ENCODE measurements around the gene E4F1.
"Not testable (repeated sequence)": the region's sequence is repeated elsewhere in the genome, so short reads cannot be mapped to it uniquely, and the experiment has no call there.

Gene E4F1

DNA sequence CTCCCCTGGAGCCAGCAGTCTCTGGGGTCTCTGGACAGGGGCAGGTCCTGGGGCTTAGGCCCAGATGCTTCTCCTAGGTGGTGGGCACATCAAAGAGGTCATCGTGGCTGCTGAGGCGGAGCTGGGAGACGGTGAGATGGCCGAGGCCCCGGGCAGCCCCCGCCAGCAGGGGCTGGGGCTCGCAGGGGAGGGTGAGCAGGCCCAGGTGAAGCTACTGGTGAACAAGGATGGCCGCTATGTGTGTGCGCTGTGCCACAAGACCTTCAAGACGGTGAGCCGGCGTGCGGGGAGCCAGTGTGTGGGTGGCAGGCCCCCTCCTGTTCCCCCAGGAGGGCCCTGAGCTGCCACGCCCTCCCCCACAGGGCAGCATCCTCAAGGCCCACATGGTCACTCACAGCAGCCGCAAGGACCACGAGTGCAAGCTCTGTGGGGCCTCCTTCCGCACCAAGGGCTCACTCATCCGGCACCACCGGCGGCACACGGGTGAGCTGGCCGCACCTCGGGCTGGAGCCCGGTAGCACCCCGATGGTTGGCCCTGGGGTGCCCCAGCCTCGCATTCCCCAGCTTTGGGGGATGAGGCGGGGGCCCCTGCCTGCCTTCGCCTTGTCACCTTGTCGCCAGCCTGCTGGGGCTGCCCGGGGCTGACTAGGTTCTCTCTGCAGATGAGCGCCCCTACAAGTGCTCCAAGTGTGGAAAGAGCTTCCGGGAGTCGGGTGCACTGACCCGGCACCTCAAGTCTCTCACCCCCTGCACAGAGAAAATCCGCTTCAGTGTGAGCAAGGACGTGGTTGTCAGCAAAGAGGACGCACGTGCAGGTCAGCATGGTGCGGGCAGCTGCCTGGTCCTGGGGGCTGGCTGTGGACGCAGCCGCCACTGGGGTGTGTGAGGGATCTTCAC is 9.0 kb downstream of the E4F1 start:
- no peak for DNase-seq

DNA sequence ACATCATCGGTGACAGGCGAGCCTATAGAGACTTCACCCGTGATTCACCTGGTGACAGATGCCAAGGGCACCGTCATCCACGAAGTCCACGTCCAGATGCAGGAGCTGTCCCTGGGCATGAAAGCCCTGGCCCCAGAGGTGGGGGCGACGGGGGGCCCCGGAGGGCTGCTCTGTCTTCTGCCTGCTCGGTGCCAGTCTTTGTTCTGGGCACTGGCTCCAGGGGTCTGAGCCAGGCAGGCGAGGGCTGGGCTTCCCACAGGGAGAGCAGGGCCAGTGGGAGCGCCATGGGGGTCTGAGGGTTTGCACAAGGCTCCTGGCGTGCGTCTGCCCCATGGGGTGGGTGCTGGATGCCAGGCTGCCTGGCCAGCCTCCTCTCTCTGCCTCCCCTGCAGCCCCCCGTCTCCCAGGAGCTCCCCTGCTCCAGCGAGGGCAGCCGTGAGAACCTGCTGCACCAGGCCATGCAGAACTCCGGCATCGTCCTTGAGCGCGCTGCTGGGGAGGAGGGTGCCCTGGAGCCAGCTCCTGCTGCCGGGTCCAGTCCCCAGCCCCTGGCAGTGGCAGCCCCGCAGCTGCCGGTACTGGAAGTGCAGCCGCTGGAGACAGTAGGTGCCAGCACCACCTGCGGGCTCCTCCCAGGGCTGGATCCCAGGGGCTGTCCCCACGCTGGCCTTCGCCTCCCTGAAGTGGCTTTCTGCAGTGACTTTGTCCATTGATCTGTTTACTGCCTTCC is 9.8 kb downstream of the E4F1 start:
- DNase-seq = no peak

DNA sequence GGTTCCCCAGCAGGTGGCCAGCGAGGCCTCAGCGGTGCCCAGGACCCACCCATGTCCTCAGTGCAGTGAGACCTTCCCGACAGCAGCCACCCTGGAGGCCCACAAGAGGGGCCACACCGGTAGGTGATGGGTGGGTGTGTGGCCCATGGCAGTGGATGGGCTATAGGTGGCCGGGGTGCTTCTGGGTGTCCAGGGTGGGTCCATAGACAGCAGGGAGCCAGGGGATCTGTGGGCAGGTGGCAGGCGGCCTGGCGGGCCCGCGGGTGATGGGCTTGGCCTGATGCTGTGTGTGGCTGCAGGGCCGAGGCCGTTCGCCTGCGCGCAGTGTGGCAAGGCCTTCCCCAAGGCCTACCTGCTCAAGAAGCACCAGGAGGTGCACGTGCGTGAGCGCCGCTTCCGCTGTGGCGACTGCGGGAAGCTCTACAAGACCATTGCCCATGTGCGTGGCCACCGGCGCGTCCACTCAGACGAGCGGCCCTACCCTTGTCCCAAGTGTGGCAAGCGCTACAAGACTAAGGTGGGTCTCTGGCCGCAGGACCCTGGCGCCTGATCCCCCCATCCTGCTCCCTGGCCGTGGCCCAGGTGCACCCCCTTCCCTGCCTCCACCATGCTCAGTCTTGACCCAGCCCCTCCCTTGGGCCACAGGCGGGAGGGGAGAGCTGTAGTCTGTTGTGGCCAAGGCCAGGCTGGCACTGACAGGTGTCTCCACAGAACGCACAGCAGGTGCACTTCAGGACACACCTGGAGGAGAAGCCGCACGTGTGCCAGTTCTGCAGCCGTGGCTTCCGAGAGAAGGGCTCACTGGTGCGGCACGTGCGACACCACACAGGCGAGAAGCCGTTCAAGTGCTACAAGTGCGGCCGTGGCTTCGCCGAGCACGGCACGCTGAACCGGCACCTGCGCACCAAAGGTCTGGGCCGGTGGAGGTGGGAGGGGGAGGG is 10.8 kb downstream of the E4F1 start:
- no peak for DNase-seq

DNA sequence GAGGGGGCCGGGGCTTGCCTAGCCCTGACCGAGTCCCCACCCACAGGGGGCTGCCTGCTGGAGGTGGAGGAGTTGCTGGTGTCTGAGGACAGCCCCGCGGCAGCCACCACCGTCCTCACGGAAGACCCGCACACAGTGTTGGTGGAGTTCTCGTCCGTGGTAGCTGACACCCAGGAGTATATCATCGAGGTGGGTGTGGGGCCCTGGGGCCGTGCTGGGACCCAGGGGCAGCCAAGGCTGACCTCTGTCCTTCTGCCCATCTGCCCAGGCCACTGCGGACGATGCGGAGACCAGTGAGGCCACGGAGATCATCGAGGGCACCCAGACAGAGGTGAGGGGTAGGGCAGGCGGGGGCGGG is 11.4 kb downstream of the E4F1 start:
- DNase-seq = no peak

DNA sequence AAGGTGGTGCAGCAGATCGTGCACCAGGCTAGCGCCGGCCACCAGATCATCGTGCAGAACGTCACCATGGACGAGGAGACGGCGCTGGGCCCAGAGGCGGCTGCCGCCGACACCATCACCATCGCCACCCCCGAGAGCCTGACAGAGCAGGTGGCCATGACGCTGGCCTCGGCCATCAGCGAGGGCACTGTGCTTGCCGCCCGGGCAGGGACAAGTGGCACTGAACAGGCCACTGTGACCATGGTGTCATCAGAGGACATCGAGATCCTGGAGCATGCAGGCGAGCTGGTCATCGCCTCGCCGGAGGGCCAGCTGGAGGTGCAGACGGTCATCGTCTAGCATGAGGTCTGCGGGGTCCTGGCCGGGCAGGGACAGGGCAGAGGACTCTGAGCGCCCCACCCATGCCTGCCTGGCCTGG is 11.9 kb downstream of the E4F1 start:
- DNase-seq = no peak

DNA sequence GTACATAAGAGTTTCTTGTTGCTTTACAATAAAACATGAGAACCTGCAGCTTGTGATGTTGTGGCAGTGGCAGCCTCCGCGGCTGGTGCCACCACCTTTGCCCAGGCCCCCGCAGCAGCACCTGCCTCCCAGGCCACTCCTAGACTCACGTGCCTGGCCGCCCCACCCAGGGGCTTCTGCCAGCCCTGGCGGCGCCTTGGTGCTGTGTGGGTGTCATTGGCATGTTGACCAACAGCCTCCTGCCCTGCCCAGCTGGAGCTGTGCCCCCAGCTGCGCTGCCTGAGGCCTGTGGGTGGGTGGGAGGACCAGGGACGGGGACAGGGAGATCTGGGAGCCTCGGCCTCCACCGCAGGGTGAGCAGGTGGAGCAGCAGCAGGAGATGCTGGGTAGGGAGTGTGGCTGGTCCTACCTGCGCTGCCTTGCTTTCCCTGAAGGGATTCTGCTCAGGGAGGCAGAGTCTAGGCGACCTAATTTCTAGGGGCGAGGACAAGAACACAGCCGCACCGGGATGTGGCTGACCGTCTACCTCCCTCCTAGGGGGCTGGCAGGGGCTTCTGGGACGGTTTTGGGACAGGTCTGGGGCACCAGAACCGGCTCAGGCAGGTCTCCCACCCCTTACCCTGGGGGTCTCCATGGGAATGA is 12.4 kb downstream of the E4F1 start:
- DNase-seq = no peak

DNA sequence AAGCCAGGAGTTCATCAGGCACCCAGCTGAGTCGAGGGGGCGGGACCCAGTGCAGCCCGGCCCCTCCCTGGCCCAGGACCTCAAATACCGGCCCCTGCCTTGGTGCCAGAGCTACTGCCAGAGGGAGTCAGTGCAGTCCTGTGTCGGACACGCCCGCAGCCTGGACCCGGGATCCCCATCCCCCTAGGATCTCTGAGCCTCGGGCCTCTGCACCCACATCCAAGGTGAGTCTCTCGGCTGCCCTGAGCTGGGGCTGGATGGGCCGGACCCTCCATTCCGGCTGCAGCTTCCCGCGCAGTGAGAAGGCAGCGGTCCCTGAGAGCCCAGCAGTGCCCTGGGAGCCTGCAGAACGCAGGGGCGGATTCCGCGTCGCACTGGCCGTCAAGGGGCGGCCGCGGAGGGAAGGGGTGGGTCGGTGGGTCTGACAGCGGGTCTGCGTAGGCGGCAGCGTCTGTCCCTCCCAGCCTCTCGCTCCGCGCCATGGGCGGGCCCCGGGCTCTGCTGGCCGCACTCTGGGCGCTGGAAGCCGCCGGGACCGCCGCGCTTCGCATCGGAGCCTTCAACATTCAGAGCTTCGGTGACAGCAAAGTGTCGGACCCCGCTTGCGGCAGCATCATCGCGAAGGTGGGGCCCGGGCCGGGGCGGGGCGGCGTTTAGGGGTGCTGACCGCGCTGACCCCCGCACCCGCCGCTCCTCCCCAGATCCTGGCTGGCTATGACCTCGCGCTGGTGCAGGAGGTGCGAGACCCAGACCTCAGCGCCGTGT is 13.1 kb downstream of the E4F1 start, which contains the start of gene DNASE1L2:
Gene DNASE1L2, plus strand, starts transcription at position 108 of the 765 bp plus-strand sequence. Its CDS starts 373 bp downstream, at position 481.
- DNase-seq = no peak

DNA sequence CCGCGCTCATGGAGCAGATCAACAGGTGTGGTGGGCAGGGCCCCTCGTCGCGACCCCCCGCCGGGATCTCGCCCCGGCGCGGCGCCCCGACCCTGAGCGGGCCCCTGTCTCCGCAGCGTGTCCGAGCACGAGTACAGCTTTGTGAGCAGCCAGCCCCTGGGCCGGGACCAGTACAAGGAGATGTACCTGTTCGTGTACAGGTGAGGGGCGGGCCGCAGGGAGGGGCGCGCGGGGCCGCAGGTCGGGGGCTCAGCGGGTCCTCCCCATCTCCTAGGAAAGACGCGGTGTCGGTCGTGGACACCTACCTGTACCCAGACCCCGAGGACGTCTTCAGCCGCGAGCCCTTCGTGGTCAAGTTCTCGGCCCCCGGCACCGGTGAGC is 13.7 kb downstream of the E4F1 start:
- no peak for DNase-seq

DNA sequence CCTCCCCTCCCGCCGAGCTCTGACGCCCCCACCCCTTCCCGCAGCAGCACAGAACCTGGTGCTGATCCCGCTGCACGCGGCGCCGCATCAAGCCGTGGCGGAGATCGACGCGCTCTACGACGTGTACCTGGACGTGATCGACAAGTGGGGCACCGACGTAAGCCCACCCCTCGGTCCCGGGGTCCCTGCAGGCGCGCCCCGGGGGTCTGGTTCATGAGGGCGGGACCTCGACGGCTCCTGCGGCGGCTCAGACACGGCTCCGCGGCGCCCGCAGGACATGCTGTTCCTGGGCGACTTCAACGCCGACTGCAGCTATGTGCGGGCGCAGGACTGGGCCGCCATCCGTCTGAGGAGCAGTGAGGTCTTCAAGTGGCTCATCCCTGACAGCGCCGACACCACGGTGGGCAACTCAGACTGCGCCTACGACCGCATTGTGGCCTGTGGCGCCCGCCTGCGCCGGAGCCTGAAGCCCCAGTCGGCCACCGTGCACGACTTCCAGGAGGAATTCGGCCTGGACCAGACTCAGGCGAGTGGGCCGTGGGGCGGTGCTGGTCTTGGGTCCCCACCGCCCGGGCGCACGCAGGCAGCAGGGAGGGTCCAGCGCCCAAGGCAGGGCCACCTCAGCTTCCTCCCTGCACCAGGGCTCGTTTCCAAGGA is 14.2 kb downstream of the E4F1 start:
- no peak for DNase-seq

DNA sequence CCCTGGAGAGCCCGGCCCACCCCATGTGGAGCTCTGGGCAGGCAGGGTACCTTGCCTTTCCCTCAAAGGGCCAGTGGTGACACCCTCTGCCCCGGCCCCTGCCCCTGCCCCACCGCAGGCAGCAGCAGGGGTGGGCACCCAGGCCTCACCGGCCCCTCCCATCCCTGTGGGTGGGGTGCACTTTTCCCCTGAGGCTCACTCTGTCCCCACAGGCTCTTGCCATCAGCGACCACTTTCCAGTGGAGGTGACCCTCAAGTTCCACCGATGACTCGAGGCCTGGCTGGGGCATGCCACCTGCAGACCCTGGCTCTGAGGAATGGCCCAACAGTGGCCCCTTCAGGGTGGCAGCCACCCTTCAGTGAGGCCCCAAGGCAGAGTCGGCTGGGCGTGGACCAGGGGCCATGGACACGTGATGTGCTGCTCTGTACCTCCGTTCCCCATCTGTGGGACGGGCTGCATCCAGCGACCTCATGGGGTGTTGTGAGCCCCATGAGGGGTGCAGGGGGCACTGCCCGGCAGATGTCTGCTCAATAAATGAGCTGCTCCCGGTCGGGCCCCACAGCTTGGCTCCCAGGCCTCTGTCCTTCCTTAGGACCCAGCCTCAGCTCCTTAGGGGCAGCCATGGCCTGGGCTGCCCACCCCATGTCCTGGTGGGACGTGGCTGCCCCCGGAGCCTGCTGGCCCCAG is 14.9 kb downstream of the E4F1 start:
- DNase-seq = no peak

DNA sequence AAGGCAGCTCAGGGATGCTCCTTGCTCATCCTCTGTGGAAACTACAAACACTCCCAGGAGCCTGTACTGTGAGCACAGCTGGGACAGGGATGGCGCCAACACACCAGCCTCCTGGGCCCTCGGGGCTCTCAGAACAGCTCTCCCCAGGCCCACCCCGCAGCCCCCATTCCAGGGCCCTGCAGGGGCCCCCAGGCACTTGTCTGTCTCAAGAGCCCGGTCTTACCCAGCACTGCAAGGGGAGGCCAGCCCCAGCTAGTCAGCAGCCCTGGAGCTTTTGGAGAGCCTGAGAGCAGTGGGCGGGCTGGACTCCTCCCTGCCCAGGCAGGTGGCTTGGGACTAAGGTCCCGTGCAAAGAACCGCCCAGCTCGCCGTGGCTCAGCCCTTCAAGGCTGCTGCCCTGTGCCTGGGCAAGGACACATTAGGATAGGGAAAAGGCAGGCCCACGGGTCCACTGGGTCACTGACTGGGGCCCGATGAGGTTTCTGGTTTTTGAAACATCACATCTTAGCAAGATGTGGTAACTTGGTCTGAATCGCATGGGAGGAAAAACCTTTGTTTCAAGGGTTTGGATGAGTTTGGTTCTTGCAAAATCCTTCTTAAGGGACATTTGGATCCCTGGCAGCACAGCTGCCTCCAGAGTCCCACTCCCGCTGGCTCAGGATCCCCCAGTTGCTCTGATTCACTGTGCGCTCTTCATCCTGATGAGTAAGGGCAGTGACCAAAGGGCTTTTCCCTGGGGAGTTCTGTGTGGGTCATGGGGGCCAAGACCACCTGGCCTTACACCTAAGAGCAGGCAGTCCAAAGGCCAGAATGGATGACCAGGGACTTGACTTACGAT is 15.7 kb downstream of the E4F1 start:
- no peak for DNase-seq

DNA sequence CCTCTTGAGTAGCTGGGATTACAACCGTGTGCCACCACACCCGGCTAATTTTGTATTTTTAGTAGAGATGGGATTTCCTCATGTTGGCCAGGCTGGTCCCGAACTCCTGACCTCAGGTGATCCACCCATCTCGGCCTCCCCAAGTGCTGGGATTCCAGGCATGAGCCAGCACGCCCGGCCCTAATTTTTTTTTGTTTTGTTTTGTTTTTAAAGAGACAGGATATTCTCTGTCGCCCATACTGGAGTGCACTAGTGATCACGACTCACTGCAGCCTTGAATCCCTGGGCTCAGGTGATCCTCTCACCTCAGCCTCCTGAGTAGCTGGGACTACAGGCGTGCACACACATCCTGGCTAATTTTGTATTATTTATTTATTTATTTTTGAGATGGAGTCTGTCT is 16.9 kb downstream of the E4F1 start:
- not testable (repeated sequence) for DNase-seq

DNA sequence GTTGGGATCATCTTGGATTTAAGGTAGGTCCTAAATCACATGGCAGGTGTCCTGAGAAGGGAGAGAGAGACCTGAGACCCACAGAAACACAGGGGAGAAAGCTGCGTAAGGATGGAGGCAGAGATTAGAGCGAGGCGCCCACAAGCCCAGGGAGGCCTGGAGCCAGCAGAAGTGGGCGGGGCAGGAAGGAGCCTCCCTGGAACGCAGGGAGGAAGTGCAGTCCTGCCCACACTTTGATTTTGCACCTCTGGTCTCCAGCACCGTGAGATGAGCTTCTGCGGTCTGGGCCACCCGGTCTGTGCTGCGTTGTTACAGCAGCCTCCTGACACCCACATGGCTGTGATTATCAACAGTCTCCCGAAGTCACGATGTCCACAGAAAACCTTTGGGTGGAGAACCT is 19.2 kb downstream of the E4F1 start:
- no peak for DNase-seq

DNA sequence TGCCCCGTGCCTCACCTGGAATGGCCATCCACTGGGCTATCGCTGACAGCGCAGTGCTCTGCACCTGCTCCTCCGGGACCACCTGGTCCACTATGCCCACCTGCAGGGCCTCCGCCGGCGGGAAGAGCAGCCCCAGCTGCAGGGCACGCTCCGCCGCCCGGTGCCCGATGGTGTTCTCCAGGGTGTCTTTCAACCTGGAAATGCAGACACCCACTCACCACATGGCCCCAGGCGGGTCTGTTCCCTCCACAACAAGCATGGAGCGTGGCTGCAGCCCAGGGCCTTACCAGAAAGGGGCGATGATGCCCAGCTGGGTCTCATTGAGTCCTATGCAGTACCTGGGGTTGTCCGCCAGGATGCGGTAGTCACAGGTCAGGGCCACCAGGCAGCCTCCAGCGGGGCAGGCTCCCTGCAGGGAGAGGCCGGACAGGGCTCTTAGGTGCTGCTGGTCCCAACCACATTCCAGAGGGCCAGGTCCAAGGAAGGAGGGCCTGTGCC is 19.7 kb downstream of the E4F1 start:
- no peak for DNase-seq

DNA sequence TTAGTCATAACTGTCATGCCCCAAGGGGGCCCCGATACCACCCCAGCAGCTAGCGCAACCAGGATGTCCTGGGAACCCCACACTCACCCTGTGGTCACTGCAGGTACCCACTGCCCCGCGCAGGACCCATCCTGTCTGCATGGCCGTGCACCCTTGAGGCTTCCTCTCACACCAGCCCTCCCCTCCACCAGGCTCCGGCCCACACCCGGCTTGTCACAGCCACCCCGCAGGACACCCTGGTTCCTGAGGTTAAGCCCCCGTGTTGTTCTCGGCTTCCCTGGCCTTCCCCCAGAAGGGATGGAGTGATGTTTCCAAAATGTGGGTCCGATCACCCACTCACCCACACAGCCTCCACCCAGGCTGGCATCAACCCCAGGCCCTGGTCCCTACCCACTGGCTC is 20.4 kb downstream of the E4F1 start:
- DNase-seq = no peak

DNA sequence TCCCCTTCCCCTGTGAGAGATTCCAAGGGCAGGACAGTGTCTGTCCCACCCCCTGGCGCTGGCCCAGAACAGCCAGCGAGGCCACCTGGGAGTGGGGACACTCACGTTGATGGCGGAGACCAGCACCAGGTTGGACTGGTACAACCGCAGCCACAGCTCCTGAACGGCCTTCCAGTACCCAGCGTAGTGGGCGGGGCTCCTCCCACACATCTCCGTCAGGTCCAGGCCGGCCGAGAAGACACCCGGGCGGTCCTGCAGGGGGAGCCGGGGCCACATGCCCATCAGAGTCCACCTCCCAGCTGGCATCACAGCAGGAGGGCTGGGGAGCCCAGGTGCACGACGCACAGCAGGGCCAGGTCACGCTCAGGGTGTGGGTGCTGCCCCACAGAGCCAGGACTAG is 20.9 kb downstream of the E4F1 start:
- no peak for DNase-seq

DNA sequence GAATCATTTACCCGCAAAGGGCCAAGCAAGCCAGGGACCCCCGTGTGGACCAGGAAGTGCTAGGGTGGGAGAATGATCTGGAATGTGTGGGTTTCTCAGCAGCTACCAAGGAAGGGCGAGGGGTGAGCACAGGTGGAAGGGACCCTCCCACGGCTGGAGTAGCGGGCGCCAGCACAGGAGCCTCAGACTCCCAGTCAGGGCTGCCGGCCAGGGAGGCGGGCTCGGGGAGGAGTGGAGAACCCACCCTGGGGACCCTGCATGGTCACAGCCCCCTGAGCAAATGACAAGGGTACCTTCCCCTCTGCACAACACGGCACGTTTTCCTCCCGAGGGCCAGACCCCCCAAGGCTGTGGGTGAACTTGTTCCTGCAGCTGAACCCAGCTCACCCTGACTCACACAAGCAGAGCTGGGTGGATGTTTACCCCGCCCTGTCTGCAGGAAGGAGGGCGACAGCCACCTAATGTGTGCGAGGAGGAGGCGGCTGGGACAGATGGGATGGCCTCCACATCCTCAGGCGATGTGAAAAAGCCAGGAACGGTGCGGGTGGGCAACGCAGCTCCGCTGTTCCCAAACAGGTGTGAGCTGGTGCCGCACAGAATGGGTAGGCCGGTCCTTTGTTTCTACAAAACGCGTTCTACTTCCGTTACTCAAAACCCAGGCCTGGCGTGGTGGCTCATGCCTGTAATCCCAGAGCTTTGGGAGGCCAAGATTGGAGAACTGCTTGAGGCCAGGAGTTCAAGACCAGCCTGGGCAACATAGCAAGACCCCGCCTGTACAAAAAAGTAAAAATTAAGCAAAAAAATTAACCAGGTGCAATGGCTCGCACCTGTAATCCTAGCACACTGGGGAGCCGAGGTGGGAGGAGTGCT is 21.8 kb downstream of the E4F1 start:
- no peak for DNase-seq

DNA sequence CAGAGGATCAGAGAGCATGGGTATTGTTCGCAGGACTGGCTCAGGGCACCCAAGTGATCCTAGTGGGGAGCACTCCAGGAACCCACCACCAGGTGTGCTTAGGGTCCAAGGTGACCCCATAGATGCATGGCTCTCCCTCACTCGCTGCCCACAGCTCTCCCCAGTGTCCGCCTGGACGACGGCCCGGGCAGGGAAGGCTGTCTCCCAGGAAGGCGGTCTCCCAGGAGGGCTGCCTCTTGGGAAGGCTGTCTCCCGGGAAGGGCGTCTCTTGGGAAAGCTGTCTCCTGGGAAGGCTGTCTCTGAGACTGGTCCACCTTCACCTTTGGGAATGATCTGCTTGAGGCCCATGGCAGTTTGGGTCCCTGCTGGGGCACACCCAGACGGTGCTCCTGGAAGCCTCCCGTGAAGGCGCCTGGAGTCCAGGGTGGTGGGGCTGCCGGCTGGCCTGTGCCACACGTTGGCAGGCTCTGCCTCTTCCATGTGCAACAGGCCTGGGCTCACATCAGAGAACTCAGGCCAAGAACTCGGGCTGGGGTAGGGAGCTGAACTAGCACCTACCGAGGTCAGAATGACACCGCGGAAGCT is 23.0 kb downstream of the E4F1 start:
- DNase-seq = no peak
